SW 1271 (cell line): ENCODE results near the gene UBE2J1.
A peak's percentile ranks its signal among the peaks of the same experiment; 100 is the strongest.

Experiments
- DNase-seq, 2 experiments: peaks; one replicate each; lab custom pipeline; 2025; lab: John Stamatoyannopoulos, UW

The UBE2J1 gene

GRCh38 chr6:89290401-89291155 is 61.9 kb downstream of the UBE2J1 start:
- DNase-seq = no peak

GRCh38 chr6:89289710-89290109 is 62.8 kb downstream of the UBE2J1 start:
- DNase-seq = no peak

GRCh38 chr6:89287351-89288028 is 65.0 kb downstream of the UBE2J1 start:
- DNase-seq = no peak

DNA sequence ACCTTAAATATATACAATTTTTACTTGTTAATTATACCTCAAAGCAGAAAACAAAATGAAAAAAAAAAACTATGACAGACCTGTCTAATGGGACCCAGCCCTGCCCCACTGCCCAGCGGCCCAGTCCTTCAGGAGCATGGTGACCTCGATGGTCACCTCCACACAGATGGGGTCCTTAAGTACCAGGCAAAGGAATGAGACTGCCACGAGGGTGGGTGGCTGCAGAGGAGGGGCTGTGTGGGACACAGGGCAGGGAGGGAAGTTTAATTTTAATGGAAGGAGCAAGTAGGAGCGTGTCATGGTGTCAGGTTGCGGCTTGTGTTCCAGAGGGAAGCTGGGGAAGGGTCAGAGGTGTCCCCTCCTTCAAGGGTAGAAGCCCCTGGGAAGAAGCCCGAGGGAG is 66.0 kb downstream of the UBE2J1 start:
- DNase-seq = no peak

GRCh38 chr6:89284963-89285735 is 67.4 kb downstream of the UBE2J1 start:
- no peak for DNase-seq

DNA sequence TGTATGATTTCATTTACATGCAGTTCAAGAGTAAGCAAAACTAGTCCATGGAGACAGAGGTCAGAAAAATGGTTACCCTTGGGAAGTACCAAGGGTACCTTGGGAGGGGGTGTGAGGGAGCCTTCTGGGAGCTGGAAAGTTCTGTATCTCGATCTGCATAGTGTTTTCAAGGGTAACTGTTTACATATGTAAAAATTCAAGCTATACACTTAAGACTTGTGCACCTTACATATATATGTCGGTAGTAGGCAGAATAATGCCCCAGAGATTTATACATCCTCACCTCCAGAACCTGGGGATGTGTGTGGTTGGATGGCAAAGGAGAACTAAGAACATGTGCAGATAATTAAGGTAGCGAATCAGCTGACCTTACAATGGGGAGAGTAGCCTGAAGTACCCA is 68.4 kb downstream of the UBE2J1 start:
- DNase-seq = no peak

DNA sequence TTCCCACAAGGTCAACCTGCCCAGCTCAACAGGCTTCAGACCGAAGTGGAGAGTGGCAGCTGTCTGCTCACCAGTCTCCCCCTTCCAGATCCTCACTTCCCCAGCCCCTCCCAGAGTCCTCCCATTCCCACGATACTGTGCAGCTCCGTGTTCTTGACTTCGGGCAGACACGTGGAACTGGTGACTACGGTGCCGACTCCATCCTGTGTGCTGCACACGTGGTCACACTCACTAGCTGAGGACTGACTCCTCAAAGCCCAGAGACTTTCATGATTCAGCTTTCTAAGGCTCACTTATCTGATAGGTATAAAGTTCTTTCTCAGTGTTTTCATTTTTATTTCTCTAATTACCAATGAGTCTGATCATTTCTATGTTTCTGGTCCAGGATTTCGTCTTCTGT is 69.8 kb downstream of the UBE2J1 start:
- DNase-seq = no peak

- DNase-seq = peak in 1 of 2 experiments; percentile 20
These were observed 70.7 kb downstream of the UBE2J1 start for GRCh38 chr6:89281779-89282246.

DNA sequence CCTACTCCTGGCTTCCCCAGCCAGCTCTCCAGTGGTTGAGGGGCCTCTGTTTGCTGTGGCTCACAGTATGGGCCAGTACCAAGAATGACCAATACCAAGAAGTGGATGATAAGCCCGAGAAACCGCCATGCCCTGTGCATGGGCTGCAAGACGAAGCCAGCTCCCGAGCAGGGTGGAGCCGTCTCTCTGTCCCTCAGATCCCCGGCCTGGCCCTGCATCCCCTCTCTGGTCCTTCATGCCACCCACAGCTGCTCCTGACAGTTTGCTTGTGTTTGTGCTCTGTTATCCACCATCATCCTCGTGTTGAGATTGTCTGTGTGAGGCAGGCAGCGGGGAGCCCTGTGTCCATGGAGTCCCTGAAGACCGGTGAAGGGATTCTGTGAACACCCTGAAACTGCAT is 73.6 kb downstream of the UBE2J1 start:
- DNase-seq = no peak
